Measurements from ENCODE around the gene FAM221B.

DNA sequence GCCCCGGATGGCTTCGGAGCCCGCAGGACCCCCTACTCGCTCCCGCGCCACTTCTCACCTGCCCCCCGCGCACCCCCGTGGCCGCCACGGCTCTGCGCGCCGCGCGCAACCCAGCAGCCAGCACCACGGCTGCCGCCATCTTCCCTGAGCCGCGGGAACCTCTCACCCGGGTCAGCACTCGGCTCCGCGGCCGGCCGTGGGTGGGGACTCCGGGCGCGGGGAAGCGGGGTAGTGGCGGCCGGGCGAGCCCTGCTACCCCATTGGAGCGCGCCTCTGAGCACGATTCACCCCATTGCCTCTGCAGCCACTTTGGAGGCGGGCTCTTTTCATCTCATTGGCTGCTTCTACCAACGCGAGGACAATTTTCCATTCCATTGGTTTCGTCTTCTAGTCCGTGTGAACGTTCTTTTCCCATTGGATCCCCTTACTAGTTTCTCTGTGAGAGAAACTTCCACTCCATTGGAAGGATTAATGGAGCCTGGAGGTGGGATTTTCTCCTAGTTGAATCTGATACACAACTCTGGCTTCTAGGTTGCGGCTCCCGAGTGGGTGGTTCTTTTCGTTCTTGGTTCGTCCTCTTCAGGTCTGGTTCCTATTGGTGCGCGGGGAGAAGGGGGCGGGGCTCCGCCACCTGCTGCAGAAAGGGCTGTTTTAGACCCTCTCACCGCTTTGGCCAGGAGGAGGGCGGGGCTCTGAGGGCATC is 13.5 kb downstream of the FAM221B start, which contains the start of gene HINT2:
- TF ChIP-seq, protein P1, sequence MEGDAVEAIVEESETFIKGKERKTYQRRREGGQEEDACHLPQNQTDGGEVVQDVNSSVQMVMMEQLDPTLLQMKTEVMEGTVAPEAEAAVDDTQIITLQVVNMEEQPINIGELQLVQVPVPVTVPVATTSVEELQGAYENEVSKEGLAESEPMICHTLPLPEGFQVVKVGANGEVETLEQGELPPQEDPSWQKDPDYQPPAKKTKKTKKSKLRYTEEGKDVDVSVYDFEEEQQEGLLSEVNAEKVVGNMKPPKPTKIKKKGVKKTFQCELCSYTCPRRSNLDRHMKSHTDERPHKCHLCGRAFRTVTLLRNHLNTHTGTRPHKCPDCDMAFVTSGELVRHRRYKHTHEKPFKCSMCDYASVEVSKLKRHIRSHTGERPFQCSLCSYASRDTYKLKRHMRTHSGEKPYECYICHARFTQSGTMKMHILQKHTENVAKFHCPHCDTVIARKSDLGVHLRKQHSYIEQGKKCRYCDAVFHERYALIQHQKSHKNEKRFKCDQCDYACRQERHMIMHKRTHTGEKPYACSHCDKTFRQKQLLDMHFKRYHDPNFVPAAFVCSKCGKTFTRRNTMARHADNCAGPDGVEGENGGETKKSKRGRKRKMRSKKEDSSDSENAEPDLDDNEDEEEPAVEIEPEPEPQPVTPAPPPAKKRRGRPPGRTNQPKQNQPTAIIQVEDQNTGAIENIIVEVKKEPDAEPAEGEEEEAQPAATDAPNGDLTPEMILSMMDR (IDR thresholded peaks at IDR 0.05; ENCODE audit: low read depth, low read length), result no peak
- no peak for TF ChIP-seq EZH2phosphoT487 (IDR thresholded peaks at IDR 0.05; ENCODE audit: low read depth)
